Effector memory CD4-positive, alpha-beta T cell (primary cell): ENCODE data around the gene ALLC.
"Not testable (repeated sequence)": the region's sequence is repeated elsewhere in the genome, so short reads cannot be mapped to it uniquely, and the experiment has no call there.

Source experiments
- DNase-seq, 3 donors: peaks; one replicate each; pipeline ENCODE4 v3.0.0-alpha.2; 2020
- H3K27ac ChIP-seq: 2 replicates; pipeline ENCODE4 v1.7.0; 2013; ENCODE audit warnings: mild to moderate bottlenecking, low read length, moderate library complexity; ENCODE audit not compliant: insufficient read depth, poor library complexity, severe bottlenecking
- H3K27me3 ChIP-seq: replicated peaks from 2 replicates; pipeline ENCODE4 v1.7.0; 2013; ENCODE audit warnings: mild to moderate bottlenecking, low read length; ENCODE audit not compliant: insufficient read depth, control insufficient read depth, poor library complexity, severe bottlenecking
- H3K36me3 ChIP-seq: 2 replicates; pipeline ENCODE4 v1.7.0; 2013; ENCODE audit warnings: mild to moderate bottlenecking, low read length, moderate library complexity; ENCODE audit not compliant: control insufficient read depth, insufficient read depth
- H3K4me1 ChIP-seq: 2 replicates; pipeline ENCODE4 v1.7.0; 2013; ENCODE audit warnings: low read length, mild to moderate bottlenecking; ENCODE audit not compliant: control insufficient read depth, insufficient read depth, poor library complexity, severe bottlenecking
- H3K4me3 ChIP-seq: 2 replicates; pipeline ENCODE4 v1.7.0; 2013; ENCODE audit warnings: low read length, low read depth, mild to moderate bottlenecking; ENCODE audit not compliant: insufficient read depth, poor library complexity, severe bottlenecking
- H3K9me3 ChIP-seq: 2 replicates; pipeline ENCODE4 v1.7.0; 2013; ENCODE audit warnings: mild to moderate bottlenecking, low read length, moderate library complexity; ENCODE audit not compliant: control insufficient read depth
- total RNA-seq, 3 donors: gene quantifications; one replicate each; lab custom pipeline; 2026; lab: John Stamatoyannopoulos, UW

The ALLC gene
- total RNA-seq, result 0 reads per million in 3 donors

GRCh38 chr2:3657881-3658280 lies at the start of gene ALLC:
ALLC (plus strand) TSS chr2:3658200; CDS start chr2:3671158, 12,958 bp downstream.
- no peak within 1 kb of the TSS for H3K4me3 ChIP-seq
- H3K4me1 ChIP-seq, result no peaks in the 10 kb centered on the region
- H3K36me3 ChIP-seq, result no peaks in the 10 kb centered on the region
- H3K9me3 ChIP-seq, result no peaks in the 10 kb centered on the region
- no peaks in the 10 kb centered on the region for H3K27me3 ChIP-seq
- H3K27ac ChIP-seq, result no peak within 1 kb of the TSS
- no peak for DNase-seq

- Histone ChIP-seq H3K4me3 (no peak overlapping the region), H3K27ac (no peak overlapping the region), H3K9me3 (no peaks in the 10 kb centered on the region), H3K27me3 (no peaks in the 10 kb centered on the region), H3K4me1 (no peaks in the 10 kb centered on the region), H3K36me3 (no peaks in the 10 kb centered on the region)
- DNase-seq, result no peak
Measured at GRCh38 chr2:3608373-3609278, 49.4 kb upstream of the ALLC start.

GRCh38 chr2:3609279-3609673 lies 48.7 kb upstream of the ALLC start:
- DNase-seq, H3K4me1 ChIP-seq, H3K27me3 ChIP-seq, H3K9me3 ChIP-seq, H3K4me3 ChIP-seq, H3K36me3 ChIP-seq, H3K27ac ChIP-seq: not testable (repeated sequence)

- Histone ChIP-seq H3K27me3 (no peaks in the 10 kb centered on the region), H3K9me3 (no peaks in the 10 kb centered on the region), H3K36me3 (no peaks in the 10 kb centered on the region), H3K4me3 (no peak overlapping the region), H3K27ac (no peak overlapping the region), H3K4me1 (no peaks in the 10 kb centered on the region)
- no peak for DNase-seq
Measured at GRCh38 chr2:3610415-3610814, 47.6 kb upstream of the ALLC start.

- DNase-seq, result no peak
- Histone ChIP-seq H3K9me3 (no peaks in the 10 kb centered on the region), H3K4me3 (no peak overlapping the region), H3K36me3 (no peaks in the 10 kb centered on the region), H3K4me1 (no peaks in the 10 kb centered on the region), H3K27me3 (no peaks in the 10 kb centered on the region), H3K27ac (no peak overlapping the region)
Measured at GRCh38 chr2:3610881-3611505, 47.0 kb upstream of the ALLC start.

- H3K4me1 ChIP-seq, result no peaks in the 10 kb centered on the region
- no peak overlapping the region for H3K4me3 ChIP-seq
- no peaks in the 10 kb centered on the region for H3K36me3 ChIP-seq
- H3K27me3 ChIP-seq, result no peaks in the 10 kb centered on the region
- H3K9me3 ChIP-seq, result no peaks in the 10 kb centered on the region
- DNase-seq, result no peak
- H3K27ac ChIP-seq, result no peak overlapping the region
Measured at GRCh38 chr2:3611589-3611988, 46.4 kb upstream of the ALLC start.

- Histone ChIP-seq H3K27me3 (no peaks in the 10 kb centered on the region), H3K27ac (no peak overlapping the region), H3K9me3 (no peaks in the 10 kb centered on the region), H3K36me3 (no peaks in the 10 kb centered on the region), H3K4me1 (no peaks in the 10 kb centered on the region), H3K4me3 (no peak overlapping the region)
- DNase-seq, result no peak
Measured at GRCh38 chr2:3612639-3613523, 45.1 kb upstream of the ALLC start.

- no peaks in the 10 kb centered on the region for H3K9me3 ChIP-seq
- no peaks in the 10 kb centered on the region for H3K4me1 ChIP-seq
- H3K4me3 ChIP-seq, result no peak overlapping the region
- no peaks in the 10 kb centered on the region for H3K27me3 ChIP-seq
- no peaks in the 10 kb centered on the region for H3K36me3 ChIP-seq
- DNase-seq, result no peak
- H3K27ac ChIP-seq, result no peak overlapping the region
Measured at GRCh38 chr2:3613524-3613905, 44.5 kb upstream of the ALLC start.

GRCh38 chr2:3614743-3615142 lies 43.3 kb upstream of the ALLC start:
- H3K4me3 ChIP-seq, H3K9me3 ChIP-seq, H3K27me3 ChIP-seq: not testable (repeated sequence)

More at GRCh38 chr2:3614743-3615142, 43.3 kb upstream of the ALLC start:
- H3K27ac ChIP-seq, H3K4me1 ChIP-seq, H3K36me3 ChIP-seq, DNase-seq: not testable (repeated sequence)
